Fibroblast of mammary gland (primary cell): ENCODE data around the gene GPATCH4.

Experiments used
- DNase-seq: peaks from one replicate; pipeline ENCODE4 v3.0.0-alpha.2; 2010; ENCODE audit warnings: low read depth
- H3K4me3 ChIP-seq: 2 replicates; pipeline ENCODE4 v1.5.1; 2011; ENCODE audit warnings: low read depth, mild to moderate bottlenecking, low read length, moderate library complexity; ENCODE audit not compliant: control insufficient read depth
- TF ChIP-seq, protein P1 (sequence below): conservative IDR thresholded peaks from 2 replicates; pipeline ENCODE4 v1.5.1; 2011; ENCODE audit warnings: low read depth, low read length, inconsistent platforms; ENCODE audit not compliant: control insufficient read depth, insufficient read depth

Gene GPATCH4

GRCh38 chr1:156645056-156645455 is 43.8 kb upstream of the GPATCH4 start:
- H3K4me3 ChIP-seq = no peak overlapping the region
- TF ChIP-seq, protein P1, sequence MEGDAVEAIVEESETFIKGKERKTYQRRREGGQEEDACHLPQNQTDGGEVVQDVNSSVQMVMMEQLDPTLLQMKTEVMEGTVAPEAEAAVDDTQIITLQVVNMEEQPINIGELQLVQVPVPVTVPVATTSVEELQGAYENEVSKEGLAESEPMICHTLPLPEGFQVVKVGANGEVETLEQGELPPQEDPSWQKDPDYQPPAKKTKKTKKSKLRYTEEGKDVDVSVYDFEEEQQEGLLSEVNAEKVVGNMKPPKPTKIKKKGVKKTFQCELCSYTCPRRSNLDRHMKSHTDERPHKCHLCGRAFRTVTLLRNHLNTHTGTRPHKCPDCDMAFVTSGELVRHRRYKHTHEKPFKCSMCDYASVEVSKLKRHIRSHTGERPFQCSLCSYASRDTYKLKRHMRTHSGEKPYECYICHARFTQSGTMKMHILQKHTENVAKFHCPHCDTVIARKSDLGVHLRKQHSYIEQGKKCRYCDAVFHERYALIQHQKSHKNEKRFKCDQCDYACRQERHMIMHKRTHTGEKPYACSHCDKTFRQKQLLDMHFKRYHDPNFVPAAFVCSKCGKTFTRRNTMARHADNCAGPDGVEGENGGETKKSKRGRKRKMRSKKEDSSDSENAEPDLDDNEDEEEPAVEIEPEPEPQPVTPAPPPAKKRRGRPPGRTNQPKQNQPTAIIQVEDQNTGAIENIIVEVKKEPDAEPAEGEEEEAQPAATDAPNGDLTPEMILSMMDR = no peak
- DNase-seq = no peak

DNA sequence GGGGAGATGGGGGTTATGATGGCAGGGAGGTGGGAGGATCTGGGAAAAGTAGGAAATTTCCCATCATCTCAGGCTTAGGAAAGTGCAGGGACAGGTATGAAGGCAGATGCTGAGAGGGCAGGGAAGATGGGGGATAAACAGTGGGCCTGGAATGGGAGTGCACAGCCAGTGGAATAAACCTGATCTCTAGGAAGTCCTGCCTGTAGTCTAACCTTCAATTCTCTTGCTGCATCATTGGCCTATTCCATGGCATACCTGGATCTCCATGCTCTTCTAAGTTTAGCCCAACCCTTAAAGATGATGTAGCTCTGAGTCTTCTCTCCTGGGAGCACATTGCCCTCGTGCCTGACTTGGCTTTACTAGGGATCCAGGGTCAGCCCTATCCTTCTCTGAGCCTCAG is 43.4 kb upstream of the GPATCH4 start:
- no peak overlapping the region for H3K4me3 ChIP-seq
- no peak for DNase-seq
- TF ChIP-seq, protein P1 = no peak

GRCh38 chr1:156644146-156644545 is 42.9 kb upstream of the GPATCH4 start:
- DNase-seq = no peak
- H3K4me3 ChIP-seq = no peak overlapping the region
- TF ChIP-seq, protein P1 = no peak

- DNase-seq = no peak
- no peak overlapping the region for H3K4me3 ChIP-seq
- TF ChIP-seq, protein P1 = no peak
Measured at GRCh38 chr1:156643778-156644092, 42.5 kb upstream of the GPATCH4 start.

- H3K4me3 ChIP-seq = no peak overlapping the region
- DNase-seq = no peak
- TF ChIP-seq, protein P1 = no peak
Measured at GRCh38 chr1:156643049-156643777, 41.9 kb upstream of the GPATCH4 start.

DNA sequence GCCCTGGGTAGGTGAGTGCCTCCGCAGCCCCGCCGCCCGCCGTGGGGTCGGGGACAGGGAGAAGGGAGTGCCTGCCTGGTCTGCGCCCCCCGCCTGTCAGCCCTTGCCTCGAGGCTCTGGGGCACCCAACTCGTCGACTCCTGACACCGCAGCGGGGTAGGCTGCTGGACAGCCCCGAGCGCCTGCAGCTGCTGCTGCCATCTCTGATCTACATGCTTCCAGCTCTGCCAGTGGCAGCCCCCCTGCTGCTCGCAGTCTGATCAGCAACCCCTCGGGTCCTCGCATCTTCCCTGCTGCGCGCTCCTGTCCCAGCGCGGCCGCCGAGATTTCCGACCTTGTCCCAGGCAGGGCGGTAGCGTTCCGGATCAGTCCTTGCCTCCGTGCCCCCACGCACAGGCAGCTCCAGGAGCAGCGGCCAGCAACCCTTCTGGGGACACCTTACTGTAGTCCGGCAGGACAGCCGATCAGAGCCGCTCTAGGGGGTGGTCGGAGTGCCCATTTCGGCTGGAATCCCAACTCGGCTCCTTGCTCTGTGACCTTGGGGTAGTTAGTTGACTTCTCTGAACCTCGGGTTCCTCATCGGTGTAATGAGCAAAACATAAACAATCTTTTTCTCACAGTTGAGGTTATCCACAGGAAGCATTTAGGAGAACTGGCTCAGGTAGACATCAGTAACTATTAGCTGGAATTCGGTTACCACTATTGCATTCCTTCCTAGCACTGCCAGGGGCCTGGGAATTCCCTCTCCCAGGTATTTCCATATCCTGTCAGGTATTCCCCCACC is 41.2 kb upstream of the GPATCH4 start:
- no peak for DNase-seq
- H3K4me3 ChIP-seq = no peak overlapping the region

More for the DNA sequence above, 41.2 kb upstream of the GPATCH4 start:
- TF ChIP-seq, protein P1 = no peak
